ENCODE results near the gene FOXJ3. TPM values are rescaled to one million over a fixed set of nuclear protein-coding genes. Genes with fewer than 3 reads are reported as not detected.

The FOXJ3 gene
- total and polyA plus RNA-seq, 4 donors, result 5.3 to 16.8 (median 12.4) TPM

DNA sequence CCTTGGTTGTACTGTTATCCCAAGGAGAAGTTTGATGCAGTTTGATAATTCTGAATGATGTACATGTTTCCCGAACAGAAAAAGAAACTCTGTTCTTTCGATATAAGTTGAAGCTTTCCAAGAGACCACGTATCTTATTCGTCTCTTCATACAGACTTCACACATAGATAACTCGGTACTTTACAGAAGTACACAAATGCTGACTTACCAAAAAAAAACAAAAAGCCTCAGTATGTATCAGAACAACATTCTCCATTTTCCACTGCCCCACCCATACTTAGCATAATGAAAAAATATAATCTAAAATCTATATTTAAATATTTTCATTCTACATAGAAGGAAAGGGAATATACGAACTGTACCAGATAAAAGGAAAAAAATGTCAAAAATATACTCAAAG is 2.2 kb downstream of the FOXJ3 start:
- H3K9me3 ChIP-seq (ENCODE audit: control insufficient read depth in 4 of 4, low read length in 3 of 4), result no peaks in the 10 kb centered on the region
- no peak overlapping the region for H3K4me3 ChIP-seq (ENCODE audit: low read depth in 1 of 3, low read length in 3 of 3)
- DNase-seq (ENCODE audit: low spot score), result no peak
- H3K27me3 ChIP-seq (ENCODE audit: control insufficient read depth in 4 of 4, insufficient read depth in 4 of 4, low read length in 3 of 4), result no peaks in the 10 kb centered on the region
- peaks cover 9 to 31% (median 21%) of the 10 kb centered on the region in 4 donors for H3K4me1 ChIP-seq (ENCODE audit: control insufficient read depth in 4 of 4, insufficient read depth in 4 of 4, low read length in 3 of 4)
- H3K36me3 ChIP-seq (ENCODE audit: control insufficient read depth in 4 of 4, insufficient read depth in 3 of 4, low read depth in 1 of 4, low read length in 3 of 4), result no peaks in the 10 kb centered on the region
- no peak overlapping the region for H3K27ac ChIP-seq (ENCODE audit: low read depth in 1 of 2, low read length in 2 of 2)
- H3K9ac ChIP-seq (ENCODE audit: low read depth in 1 of 2, low read length in 2 of 2), result no peak overlapping the region
- TF ChIP-seq, protein P1, sequence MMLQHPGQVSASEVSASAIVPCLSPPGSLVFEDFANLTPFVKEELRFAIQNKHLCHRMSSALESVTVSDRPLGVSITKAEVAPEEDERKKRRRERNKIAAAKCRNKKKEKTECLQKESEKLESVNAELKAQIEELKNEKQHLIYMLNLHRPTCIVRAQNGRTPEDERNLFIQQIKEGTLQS (IDR thresholded peaks at IDR 0.05), result no peak
- no peak for TF ChIP-seq EGR1 (IDR thresholded peaks at IDR 0.05; ENCODE audit: low read depth in 2 of 2)
- TF ChIP-seq FOXA2 (IDR thresholded peaks at IDR 0.05), result no peak
- TF ChIP-seq YY1 (IDR thresholded peaks at IDR 0.05), result no peak
- TF ChIP-seq SP1 (IDR thresholded peaks at IDR 0.05), result no peak
- no peak for TF ChIP-seq TAF1 (conservative IDR thresholded peaks at IDR 0.05)
- TF ChIP-seq, protein P2, sequence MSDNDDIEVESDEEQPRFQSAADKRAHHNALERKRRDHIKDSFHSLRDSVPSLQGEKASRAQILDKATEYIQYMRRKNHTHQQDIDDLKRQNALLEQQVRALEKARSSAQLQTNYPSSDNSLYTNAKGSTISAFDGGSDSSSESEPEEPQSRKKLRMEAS (IDR thresholded peaks at IDR 0.05), result no peak
- no peak for TF ChIP-seq HNF4G (IDR thresholded peaks at IDR 0.05)
- TF ChIP-seq FOXA1 (IDR thresholded peaks at IDR 0.05), result no peak
- TF ChIP-seq, protein P3, sequence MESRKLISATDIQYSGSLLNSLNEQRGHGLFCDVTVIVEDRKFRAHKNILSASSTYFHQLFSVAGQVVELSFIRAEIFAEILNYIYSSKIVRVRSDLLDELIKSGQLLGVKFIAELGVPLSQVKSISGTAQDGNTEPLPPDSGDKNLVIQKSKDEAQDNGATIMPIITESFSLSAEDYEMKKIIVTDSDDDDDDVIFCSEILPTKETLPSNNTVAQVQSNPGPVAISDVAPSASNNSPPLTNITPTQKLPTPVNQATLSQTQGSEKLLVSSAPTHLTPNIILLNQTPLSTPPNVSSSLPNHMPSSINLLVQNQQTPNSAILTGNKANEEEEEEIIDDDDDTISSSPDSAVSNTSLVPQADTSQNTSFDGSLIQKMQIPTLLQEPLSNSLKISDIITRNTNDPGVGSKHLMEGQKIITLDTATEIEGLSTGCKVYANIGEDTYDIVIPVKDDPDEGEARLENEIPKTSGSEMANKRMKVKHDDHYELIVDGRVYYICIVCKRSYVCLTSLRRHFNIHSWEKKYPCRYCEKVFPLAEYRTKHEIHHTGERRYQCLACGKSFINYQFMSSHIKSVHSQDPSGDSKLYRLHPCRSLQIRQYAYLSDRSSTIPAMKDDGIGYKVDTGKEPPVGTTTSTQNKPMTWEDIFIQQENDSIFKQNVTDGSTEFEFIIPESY (IDR thresholded peaks at IDR 0.05), result no peak
- TF ChIP-seq RXRA (IDR thresholded peaks at IDR 0.05), result no peak
- TF ChIP-seq, protein P4, sequence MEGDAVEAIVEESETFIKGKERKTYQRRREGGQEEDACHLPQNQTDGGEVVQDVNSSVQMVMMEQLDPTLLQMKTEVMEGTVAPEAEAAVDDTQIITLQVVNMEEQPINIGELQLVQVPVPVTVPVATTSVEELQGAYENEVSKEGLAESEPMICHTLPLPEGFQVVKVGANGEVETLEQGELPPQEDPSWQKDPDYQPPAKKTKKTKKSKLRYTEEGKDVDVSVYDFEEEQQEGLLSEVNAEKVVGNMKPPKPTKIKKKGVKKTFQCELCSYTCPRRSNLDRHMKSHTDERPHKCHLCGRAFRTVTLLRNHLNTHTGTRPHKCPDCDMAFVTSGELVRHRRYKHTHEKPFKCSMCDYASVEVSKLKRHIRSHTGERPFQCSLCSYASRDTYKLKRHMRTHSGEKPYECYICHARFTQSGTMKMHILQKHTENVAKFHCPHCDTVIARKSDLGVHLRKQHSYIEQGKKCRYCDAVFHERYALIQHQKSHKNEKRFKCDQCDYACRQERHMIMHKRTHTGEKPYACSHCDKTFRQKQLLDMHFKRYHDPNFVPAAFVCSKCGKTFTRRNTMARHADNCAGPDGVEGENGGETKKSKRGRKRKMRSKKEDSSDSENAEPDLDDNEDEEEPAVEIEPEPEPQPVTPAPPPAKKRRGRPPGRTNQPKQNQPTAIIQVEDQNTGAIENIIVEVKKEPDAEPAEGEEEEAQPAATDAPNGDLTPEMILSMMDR (IDR thresholded peaks at IDR 0.05; ENCODE audit: low read depth, low read length, missing input control), result no peak
- no peak for TF ChIP-seq JUND (IDR thresholded peaks at IDR 0.05)
- no peak for TF ChIP-seq HNF4A (conservative IDR thresholded peaks at IDR 0.05)
- WGBS, result 83% methylated on average over 6 of the region's 6 CpGs

DNA sequence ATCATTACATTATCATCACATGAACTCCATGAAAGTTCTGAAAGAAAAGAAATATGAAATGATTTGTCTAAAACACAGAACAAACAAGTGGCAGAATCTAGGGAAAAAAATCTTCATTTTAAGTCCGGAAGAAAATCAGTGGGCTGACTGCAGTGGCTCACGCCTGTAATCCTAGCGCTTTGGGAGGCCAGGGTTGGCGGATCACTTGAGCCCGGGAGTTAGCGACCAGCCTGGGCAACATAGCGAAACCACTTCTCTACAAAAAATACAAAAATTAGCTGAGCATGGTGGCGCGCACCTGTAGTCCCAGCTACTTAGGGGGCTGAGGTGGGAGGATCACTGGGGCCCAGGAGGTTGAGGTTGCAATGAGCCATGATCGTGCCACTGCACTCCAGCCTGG is 4.8 kb downstream of the FOXJ3 start:
- no peaks in the 10 kb centered on the region for H3K9me3 ChIP-seq (ENCODE audit: control insufficient read depth in 4 of 4, low read length in 3 of 4)
- no peak overlapping the region for H3K4me3 ChIP-seq (ENCODE audit: low read depth in 1 of 3, low read length in 3 of 3)
- no peak for DNase-seq (ENCODE audit: low spot score)
- no peak overlapping the region for H3K9ac ChIP-seq (ENCODE audit: low read depth in 1 of 2, low read length in 2 of 2)
- TF ChIP-seq YY1 (IDR thresholded peaks at IDR 0.05) (no peak), NR2F2 (IDR thresholded peaks at IDR 0.05) (no peak), FOXA2 (IDR thresholded peaks at IDR 0.05) (no peak), HNF4A (conservative IDR thresholded peaks at IDR 0.05) (no peak), HNF4G (IDR thresholded peaks at IDR 0.05) (no peak), JUND (IDR thresholded peaks at IDR 0.05) (no peak), GABPA (IDR thresholded peaks at IDR 0.05 in 1 of 2, conservative IDR thresholded peaks at IDR 0.05 in 1 of 2) (no peak), RXRA (IDR thresholded peaks at IDR 0.05) (no peak), FOXA1 (IDR thresholded peaks at IDR 0.05) (no peak), RAD21 (IDR thresholded peaks at IDR 0.05) (no peak), SP1 (IDR thresholded peaks at IDR 0.05) (no peak), EGR1 (IDR thresholded peaks at IDR 0.05; ENCODE audit: low read depth in 2 of 2) (no peak), TAF1 (conservative IDR thresholded peaks at IDR 0.05) (no peak)
- TF ChIP-seq, protein P3 (IDR thresholded peaks at IDR 0.05), result no peak
- TF ChIP-seq, protein P1 (IDR thresholded peaks at IDR 0.05), result no peak
- TF ChIP-seq, protein P4 (IDR thresholded peaks at IDR 0.05; ENCODE audit: low read depth, low read length, missing input control), result no peak
- TF ChIP-seq, protein P2 (IDR thresholded peaks at IDR 0.05), result no peak
- TF ChIP-seq, protein P5, sequence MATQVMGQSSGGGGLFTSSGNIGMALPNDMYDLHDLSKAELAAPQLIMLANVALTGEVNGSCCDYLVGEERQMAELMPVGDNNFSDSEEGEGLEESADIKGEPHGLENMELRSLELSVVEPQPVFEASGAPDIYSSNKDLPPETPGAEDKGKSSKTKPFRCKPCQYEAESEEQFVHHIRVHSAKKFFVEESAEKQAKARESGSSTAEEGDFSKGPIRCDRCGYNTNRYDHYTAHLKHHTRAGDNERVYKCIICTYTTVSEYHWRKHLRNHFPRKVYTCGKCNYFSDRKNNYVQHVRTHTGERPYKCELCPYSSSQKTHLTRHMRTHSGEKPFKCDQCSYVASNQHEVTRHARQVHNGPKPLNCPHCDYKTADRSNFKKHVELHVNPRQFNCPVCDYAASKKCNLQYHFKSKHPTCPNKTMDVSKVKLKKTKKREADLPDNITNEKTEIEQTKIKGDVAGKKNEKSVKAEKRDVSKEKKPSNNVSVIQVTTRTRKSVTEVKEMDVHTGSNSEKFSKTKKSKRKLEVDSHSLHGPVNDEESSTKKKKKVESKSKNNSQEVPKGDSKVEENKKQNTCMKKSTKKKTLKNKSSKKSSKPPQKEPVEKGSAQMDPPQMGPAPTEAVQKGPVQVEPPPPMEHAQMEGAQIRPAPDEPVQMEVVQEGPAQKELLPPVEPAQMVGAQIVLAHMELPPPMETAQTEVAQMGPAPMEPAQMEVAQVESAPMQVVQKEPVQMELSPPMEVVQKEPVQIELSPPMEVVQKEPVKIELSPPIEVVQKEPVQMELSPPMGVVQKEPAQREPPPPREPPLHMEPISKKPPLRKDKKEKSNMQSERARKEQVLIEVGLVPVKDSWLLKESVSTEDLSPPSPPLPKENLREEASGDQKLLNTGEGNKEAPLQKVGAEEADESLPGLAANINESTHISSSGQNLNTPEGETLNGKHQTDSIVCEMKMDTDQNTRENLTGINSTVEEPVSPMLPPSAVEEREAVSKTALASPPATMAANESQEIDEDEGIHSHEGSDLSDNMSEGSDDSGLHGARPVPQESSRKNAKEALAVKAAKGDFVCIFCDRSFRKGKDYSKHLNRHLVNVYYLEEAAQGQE (IDR thresholded peaks at IDR 0.05), result no peak
- peaks cover 9 to 30% (median 19%) of the 10 kb centered on the region in 4 donors for H3K4me1 ChIP-seq (ENCODE audit: control insufficient read depth in 4 of 4, insufficient read depth in 4 of 4, low read length in 3 of 4)
- no peaks in the 10 kb centered on the region for H3K36me3 ChIP-seq (ENCODE audit: control insufficient read depth in 4 of 4, insufficient read depth in 3 of 4, low read depth in 1 of 4, low read length in 3 of 4)
- H3K27me3 ChIP-seq (ENCODE audit: control insufficient read depth in 4 of 4, insufficient read depth in 4 of 4, low read length in 3 of 4), result no peaks in the 10 kb centered on the region
- 98% methylated on average over 10 of the region's 10 CpGs for WGBS
- H3K27ac ChIP-seq (ENCODE audit: low read depth in 1 of 2, low read length in 2 of 2), result no peak overlapping the region
